Activated CD8-positive, alpha-beta T cell treated with anti-CD3 and anti-CD28 coated beads, Interleukin-2, amount 10 ng/mL, durations not matched to agents 7 days and 5 days (primary cell): ENCODE data around the gene GRM7. TPM values are rescaled to one million over a fixed set of nuclear protein-coding genes. Genes with fewer than 3 reads are reported as not detected.

Experiments used
- ATAC-seq: fragments of 150-1000 bp; cut with Tn5 transposase; one replicate; pipeline ENCODE4 v1.10.0; 2021; ENCODE audit warnings: moderate library complexity
- CTCF ChIA-PET: fragments of 350-600 bp; sonication (Branson Sonifier 250); formaldehyde crosslinking; loops from one replicate; lab custom pipeline; 2021; ENCODE audit warnings: antibody characterized with exemption; lab: Charles Lee
- POLR2A ChIA-PET: fragments of 350-600 bp; sonication (Branson Sonifier 250); formaldehyde crosslinking; loops from one replicate; lab custom pipeline; 2021; ENCODE audit warnings: antibody characterized with exemption; lab: Charles Lee
- DNase-seq: peaks from one replicate; pipeline ENCODE4 v3.0.0-alpha.2; 2020
- H3K27ac Mint-ChIP-seq: one replicate; pipeline ENCODE4 v1.8.0; 2021; ENCODE audit warnings: mild to moderate bottlenecking, mixed read lengths
- H3K27me3 Mint-ChIP-seq: one replicate; pipeline ENCODE4 v1.8.0; 2021; ENCODE audit warnings: low read depth, mixed read lengths
- H3K36me3 Mint-ChIP-seq: one replicate; pipeline ENCODE4 v1.8.0; 2021; ENCODE audit warnings: low read depth, mixed read lengths
- H3K4me1 Mint-ChIP-seq: one replicate; pipeline ENCODE4 v1.8.0; 2021; ENCODE audit warnings: low read depth, mixed read lengths
- H3K4me3 Mint-ChIP-seq: one replicate; pipeline ENCODE4 v1.8.0; 2021; ENCODE audit warnings: mild to moderate bottlenecking, mixed read lengths
- H3K9me3 Mint-ChIP-seq: one replicate; pipeline ENCODE4 v1.8.0; 2022; ENCODE audit warnings: mixed read lengths; ENCODE audit not compliant: insufficient read depth
- total RNA-seq, 2 experiments: library from RNA; stranded (reverse); gene quantifications; one replicate each; pipeline ENCODE4 v1.2.3, GENCODE V29; 2021

GRM7 gene
- total RNA-seq, 2 experiments from 2014 or later: not detected

DNA sequence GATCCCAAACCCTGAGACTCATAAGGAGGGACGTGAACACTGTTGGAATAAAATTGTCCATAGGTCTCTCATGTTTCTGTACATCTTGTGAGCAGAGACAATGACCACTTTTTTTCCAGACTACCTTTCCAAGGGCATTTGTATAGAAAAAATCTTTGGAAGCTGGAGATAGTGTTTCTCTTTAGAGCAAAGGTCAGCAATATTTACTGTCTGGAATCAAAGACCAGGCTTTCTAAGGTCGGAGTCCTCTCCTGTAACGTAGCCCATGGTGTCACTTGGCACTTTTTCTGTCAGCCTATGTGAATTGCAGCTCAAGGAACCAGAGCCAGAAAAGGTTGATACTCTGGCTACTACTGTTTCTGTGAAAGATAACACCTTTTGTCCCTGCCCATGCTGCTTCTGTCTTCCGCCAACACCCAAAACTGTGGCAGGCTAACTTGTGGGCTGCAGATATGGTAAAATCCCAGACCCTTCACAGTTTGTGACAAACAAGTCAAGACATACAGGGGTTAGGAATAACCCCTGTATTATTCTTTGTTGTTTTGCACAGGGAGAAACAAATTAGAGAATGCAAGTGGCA lies 578.3 kb downstream of the GRM7 start:
- DNase-seq (no peak), ATAC-seq (no peak)
- Mint-ChIP-seq H3K27ac (no peak overlapping the region), H3K9me3 (no peaks in the 10 kb centered on the region), H3K27me3 (no peaks in the 10 kb centered on the region), H3K36me3 (no peaks in the 10 kb centered on the region), H3K4me1 (no peaks in the 10 kb centered on the region), H3K4me3 (no peak overlapping the region)
- ChIA-PET POLR2A (no interaction called here), CTCF (no interaction called here)

DNA sequence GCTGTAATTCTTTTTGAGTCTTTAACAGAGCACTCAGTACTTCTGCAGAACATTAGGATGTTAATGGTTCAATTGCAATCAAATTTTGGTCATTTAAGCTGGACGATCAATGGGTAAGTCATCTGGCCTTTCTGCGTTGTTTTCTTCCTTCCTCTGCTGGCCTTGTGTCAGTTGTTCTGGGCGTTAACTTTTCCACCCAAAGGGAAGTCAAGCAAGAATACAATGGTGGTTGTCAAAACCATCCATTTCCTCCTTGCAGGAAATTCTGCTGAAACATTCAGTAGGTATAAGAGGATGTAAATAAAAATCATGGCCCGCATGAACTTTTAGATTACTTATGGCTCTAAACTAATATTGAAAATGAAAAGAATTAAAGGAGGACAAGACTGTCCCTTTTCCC lies 584.0 kb downstream of the GRM7 start:
- H3K27ac Mint-ChIP-seq: no peak overlapping the region
- CTCF ChIA-PET: no interaction called here

DNA sequence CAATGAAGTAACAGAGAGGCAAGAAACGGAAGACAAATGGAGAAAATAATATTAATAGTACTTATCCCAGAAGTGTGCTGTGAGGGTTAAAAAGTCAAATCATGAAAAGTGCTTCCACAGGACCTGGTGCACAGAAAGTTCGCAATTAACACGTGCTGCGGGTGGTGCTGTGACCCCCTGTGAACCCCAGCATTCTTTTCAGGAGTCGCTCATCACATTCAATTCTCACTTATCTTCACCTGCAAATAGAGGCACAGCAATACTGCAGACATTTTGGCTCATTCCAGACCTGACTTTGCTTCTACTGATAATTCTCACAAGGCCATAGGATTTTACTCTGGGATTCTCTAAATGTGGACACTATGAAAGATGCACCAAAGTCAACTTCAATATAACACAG lies 584.4 kb downstream of the GRM7 start:
- POLR2A ChIA-PET: no interaction called here
- Mint-ChIP-seq H3K27ac (no peak overlapping the region), H3K36me3 (no peaks in the 10 kb centered on the region), H3K4me1 (no peaks in the 10 kb centered on the region), H3K9me3 (no peaks in the 10 kb centered on the region), H3K4me3 (no peak overlapping the region), H3K27me3 (no peaks in the 10 kb centered on the region)
- no peak for DNase-seq
- CTCF ChIA-PET: no interaction called here
- no peak for ATAC-seq

More for the DNA sequence above, 584.0 kb downstream of the GRM7 start:
- Mint-ChIP-seq H3K9me3 (no peaks in the 10 kb centered on the region), H3K36me3 (no peaks in the 10 kb centered on the region), H3K27me3 (no peaks in the 10 kb centered on the region), H3K4me1 (no peaks in the 10 kb centered on the region), H3K4me3 (no peak overlapping the region)
- ATAC-seq (no peak), DNase-seq (no peak)
- POLR2A ChIA-PET: no interaction called here

DNA sequence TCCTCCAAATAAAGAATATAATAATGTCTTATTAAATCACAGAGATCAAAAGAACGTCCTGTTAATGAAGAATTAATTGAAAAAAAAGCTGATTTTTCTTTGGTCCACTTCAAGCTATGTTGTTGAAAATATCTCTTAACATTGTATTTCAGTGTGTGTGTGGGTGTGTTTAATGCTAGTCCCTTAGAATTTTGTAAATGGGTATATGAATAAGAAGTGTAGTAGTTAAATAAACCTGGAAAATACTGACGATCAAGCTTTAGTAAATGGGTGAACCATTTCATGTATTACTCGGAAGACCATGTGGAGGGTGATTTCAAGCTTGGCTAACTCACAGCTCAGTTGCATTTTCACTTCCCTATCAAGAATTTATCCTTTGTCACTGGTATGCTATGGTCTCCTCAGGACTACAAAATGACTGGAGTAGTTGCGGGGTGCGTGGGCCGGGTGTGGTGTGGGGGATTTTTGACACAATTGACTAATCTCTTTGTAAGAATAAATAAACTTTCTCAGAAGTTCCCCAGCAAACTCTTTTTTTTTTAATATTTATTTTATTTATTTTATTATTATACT lies 586.4 kb downstream of the GRM7 start:
- no peaks in the 10 kb centered on the region for H3K9me3 Mint-ChIP-seq
- DNase-seq: no peak

DNA sequence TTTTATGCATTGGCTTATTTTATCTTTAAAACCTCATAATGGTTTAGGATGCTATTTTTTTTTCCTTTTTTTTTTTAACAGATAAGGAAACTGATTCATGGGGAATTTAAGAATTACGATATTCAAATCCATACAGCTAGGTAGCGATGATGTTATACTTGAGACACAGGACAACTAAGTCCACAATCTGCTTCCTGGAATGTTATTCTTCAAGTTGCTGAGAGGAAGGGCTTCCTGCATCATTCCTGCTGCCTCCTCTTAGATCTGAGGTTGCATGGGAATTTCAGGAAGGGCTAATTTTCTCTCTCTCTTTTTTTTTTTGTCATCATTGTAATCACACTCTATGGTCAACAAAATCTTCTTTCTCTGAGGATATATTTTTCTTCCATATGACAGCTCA lies 595.5 kb downstream of the GRM7 start:
- Mint-ChIP-seq H3K27me3 (no peaks in the 10 kb centered on the region), H3K36me3 (no peaks in the 10 kb centered on the region), H3K27ac (no peak overlapping the region), H3K4me1 (no peaks in the 10 kb centered on the region), H3K4me3 (no peak overlapping the region), H3K9me3 (no peaks in the 10 kb centered on the region)
- ATAC-seq (no peak), DNase-seq (no peak)
- POLR2A ChIA-PET: no interaction called here
- CTCF ChIA-PET: no interaction called here

More for the DNA sequence above, 586.4 kb downstream of the GRM7 start:
- H3K4me1 Mint-ChIP-seq: no peaks in the 10 kb centered on the region
- no peak overlapping the region for H3K4me3 Mint-ChIP-seq
- no peak overlapping the region for H3K27ac Mint-ChIP-seq
- CTCF ChIA-PET: no interaction called here
- POLR2A ChIA-PET: no interaction called here
- H3K27me3 Mint-ChIP-seq: no peaks in the 10 kb centered on the region
- ATAC-seq: no peak
- H3K36me3 Mint-ChIP-seq: no peaks in the 10 kb centered on the region

DNA sequence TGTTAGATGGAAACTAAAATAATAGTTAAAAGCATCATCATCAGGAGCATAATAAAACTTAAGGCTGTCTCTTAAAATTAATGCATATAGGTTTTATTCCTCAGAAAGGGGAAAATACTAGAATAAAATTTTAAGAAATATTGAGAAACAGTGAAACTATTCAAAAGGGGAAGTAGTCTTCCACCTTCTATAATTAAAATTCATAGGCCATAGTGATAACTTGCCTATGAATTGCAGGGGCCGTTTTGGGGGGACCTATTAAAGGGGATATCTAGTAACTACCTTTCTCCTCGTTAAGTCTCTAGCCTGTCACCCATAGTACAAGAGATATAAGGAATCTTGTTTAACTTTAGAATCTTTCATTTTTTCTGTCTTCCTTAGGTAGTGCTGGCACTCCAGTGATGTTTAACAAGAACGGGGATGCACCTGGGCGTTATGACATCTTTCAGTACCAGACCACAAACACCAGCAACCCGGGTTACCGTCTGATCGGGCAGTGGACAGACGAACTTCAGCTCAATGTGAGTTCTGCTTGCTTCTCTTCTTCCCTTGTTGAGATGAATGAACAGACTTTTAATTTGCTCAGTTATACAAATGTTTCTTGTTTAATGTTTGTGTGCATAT lies 600.4 kb downstream of the GRM7 start:
- ATAC-seq: no peak
- H3K4me1 Mint-ChIP-seq: no peaks in the 10 kb centered on the region

DNA sequence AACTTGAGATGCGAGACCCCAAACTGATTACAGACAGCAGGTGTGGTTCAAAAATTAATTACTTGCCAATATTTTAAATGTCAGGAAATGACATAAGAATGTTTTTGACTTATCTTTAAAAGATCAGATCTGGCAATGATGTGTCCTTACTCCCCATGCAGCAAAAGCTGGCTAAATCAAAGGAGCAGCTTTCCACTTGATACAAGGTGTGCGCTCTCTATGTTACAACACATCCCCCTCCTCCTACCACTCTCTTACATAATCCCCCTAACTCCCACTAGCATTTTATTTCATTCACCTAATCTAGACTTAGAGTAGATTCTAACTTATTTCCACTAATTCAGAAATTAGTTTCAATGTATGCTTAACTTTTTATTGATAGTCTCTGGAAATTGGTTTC lies 609.0 kb downstream of the GRM7 start:
- Mint-ChIP-seq H3K27ac (no peak overlapping the region), H3K36me3 (no peaks in the 10 kb centered on the region), H3K27me3 (no peaks in the 10 kb centered on the region), H3K9me3 (peaks cover 8% of the 10 kb centered on the region), H3K4me1 (no peaks in the 10 kb centered on the region), H3K4me3 (no peak overlapping the region)
- ChIA-PET CTCF (no interaction called here), POLR2A (no interaction called here)
- no peak for DNase-seq
- no peak for ATAC-seq

More for the DNA sequence above, 600.4 kb downstream of the GRM7 start:
- H3K27me3 Mint-ChIP-seq: no peaks in the 10 kb centered on the region
- ChIA-PET POLR2A (no interaction called here), CTCF (no interaction called here)
- H3K9me3 Mint-ChIP-seq: peaks cover 5% of the 10 kb centered on the region
- H3K36me3 Mint-ChIP-seq: no peaks in the 10 kb centered on the region
- DNase-seq: no peak
- no peak overlapping the region for H3K4me3 Mint-ChIP-seq
- no peak overlapping the region for H3K27ac Mint-ChIP-seq

DNA sequence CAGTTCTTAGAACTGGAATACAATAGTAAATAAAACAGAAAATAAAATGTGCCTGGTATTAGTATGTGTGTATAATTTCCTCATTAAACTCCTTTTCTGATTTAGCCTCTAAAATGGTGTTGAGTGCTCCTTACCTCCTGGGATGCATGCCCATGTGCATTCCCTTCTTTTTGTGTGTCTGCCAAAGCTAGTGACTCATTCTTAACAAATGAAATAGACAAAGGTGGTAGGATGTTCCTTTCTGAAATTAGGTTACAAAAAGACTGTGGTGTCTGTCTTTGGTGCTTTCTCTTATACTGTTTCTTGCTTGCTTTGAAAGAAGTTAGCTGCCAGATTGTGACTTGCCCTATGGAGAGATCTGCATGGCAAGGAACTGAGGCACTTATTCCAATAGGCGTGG lies 623.7 kb downstream of the GRM7 start:
- Mint-ChIP-seq H3K27me3 (no peaks in the 10 kb centered on the region), H3K27ac (no peak overlapping the region), H3K4me3 (no peak overlapping the region), H3K9me3 (no peaks in the 10 kb centered on the region), H3K36me3 (no peaks in the 10 kb centered on the region), H3K4me1 (no peaks in the 10 kb centered on the region)
- no peak for DNase-seq
- ChIA-PET POLR2A (no interaction called here), CTCF (no interaction called here)
- ATAC-seq: no peak

DNA sequence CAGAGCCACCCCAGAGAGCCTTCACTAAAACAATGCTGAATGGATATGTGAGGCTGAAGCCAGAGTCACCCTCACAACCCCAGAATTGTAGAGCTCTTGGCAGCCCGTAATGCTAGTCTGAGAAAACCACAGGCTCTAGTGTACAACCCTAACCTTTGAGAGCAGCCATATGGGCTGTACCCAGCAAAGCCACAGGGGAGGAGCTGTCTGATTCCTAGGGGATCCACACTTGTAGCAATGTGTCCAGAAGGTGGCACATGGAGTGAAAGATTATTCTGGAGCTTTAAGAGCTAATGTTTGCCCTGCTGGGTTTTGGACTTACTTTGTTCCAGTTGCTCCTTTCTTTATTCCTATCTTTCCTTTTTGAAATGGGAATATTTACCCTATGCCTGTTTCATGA lies 626.8 kb downstream of the GRM7 start:
- ATAC-seq (no peak), DNase-seq (no peak)
- POLR2A ChIA-PET: no interaction called here
- no peaks in the 10 kb centered on the region for H3K4me1 Mint-ChIP-seq
- no peak overlapping the region for H3K4me3 Mint-ChIP-seq
- no peaks in the 10 kb centered on the region for H3K27me3 Mint-ChIP-seq
- no peak overlapping the region for H3K27ac Mint-ChIP-seq
- H3K9me3 Mint-ChIP-seq: no peaks in the 10 kb centered on the region
- no peaks in the 10 kb centered on the region for H3K36me3 Mint-ChIP-seq
- CTCF ChIA-PET: no interaction called here

DNA sequence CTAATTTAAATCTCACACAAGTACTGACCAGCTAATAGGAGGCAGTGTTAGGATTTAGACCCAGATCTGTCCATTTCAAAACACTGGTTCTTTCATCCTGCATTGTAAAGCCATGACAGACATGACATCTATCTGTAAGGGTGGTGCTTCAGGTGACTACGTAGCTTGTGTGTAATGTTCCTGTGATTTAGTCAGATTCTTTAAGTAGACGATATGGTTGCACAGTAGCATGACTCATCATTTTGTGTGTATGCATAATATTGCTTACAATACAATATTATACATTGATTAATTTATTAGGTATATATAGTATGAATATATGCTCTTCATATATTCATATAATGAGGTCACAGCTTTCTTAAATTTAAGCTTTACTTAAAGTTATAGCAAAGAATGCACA lies 628.5 kb downstream of the GRM7 start:
- no peaks in the 10 kb centered on the region for H3K27me3 Mint-ChIP-seq
- no peak for DNase-seq
- no peak for ATAC-seq
- peaks cover 5% of the 10 kb centered on the region for H3K9me3 Mint-ChIP-seq
- H3K4me3 Mint-ChIP-seq: no peak overlapping the region
- CTCF ChIA-PET: no interaction called here
- H3K36me3 Mint-ChIP-seq: no peaks in the 10 kb centered on the region
- no peak overlapping the region for H3K27ac Mint-ChIP-seq
- no peaks in the 10 kb centered on the region for H3K4me1 Mint-ChIP-seq
- POLR2A ChIA-PET: no interaction called here

DNA sequence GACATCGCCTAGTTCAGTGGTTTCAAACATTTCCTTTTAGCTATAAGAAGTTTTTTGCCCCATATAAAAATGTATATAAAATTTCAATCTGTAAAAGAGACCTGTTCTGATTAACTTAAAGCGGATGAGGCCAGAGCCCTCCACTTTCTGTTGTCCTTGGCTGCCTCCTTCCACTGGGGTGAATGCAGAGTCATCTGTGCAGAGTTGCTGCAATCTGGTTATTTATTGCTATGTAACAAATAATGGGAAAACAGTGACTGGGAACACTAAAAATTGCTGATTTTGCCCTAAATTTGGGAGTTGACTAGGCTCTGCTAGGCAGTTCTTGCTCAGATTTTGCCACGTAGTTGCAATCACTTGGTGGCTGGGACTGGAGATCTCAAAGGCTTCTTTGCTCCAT lies 637.8 kb downstream of the GRM7 start:
- CTCF ChIA-PET: no interaction called here
- Mint-ChIP-seq H3K27ac (no peak overlapping the region), H3K4me3 (no peak overlapping the region), H3K27me3 (no peaks in the 10 kb centered on the region), H3K36me3 (no peaks in the 10 kb centered on the region), H3K4me1 (no peaks in the 10 kb centered on the region), H3K9me3 (peaks cover 19% of the 10 kb centered on the region)
- DNase-seq (no peak), ATAC-seq (no peak)
- POLR2A ChIA-PET: no interaction called here

DNA sequence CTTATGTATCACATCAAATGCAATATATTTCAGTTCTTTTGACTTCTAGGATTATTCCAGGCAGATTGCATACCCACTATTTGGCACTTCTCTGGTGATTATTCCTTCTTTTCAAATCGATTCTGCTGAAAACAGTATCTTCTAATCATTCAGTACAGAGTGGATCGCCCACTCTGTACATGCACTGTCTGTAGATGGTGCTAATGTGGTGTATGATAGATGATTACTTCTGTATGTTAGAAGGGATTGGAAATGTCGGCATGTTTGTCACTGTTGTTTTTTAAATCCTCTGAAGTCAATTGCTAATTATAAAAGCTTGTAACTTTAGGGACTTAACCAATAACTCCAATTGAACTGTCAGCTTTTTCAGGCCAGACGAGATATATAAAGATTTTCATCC lies 642.5 kb downstream of the GRM7 start:
- H3K4me1 Mint-ChIP-seq: no peaks in the 10 kb centered on the region
- POLR2A ChIA-PET: no interaction called here
- H3K27ac Mint-ChIP-seq: no peak overlapping the region
- no peaks in the 10 kb centered on the region for H3K36me3 Mint-ChIP-seq
- H3K27me3 Mint-ChIP-seq: no peaks in the 10 kb centered on the region
- H3K4me3 Mint-ChIP-seq: no peak overlapping the region
- CTCF ChIA-PET: no interaction called here
- peaks cover 4% of the 10 kb centered on the region for H3K9me3 Mint-ChIP-seq
- no peak for ATAC-seq
- DNase-seq: no peak
